ENCODE measurements around the gene DNAI7. TPM values are rescaled to one million over a fixed set of nuclear protein-coding genes. Genes with fewer than 3 reads are reported as not detected.

The DNAI7 gene
- total and polyA plus RNA-seq, 2 donors = 0.79 to 1.9 TPM

- no peak overlapping the region for H3K27ac ChIP-seq (ENCODE audit: low read depth)
- H3K4me3 ChIP-seq (ENCODE audit: low read depth, low read length) = no peak overlapping the region
- H3K36me3 ChIP-seq (ENCODE audit: insufficient read depth) = peaks cover 3% of the 10 kb centered on the region
- DNase-seq (ENCODE audit: extremely low spot score) = no peak
- H3K4me1 ChIP-seq (ENCODE audit: insufficient read depth) = no peaks in the 10 kb centered on the region
These were observed 88.1 kb downstream of the DNAI7 start for GRCh38 chr12:25106818-25107217.

GRCh38 chr12:25102402-25102801 is 92.6 kb downstream of the DNAI7 start:
- Histone ChIP-seq H3K4me1 (ENCODE audit: insufficient read depth) (no peaks in the 10 kb centered on the region), H3K36me3 (ENCODE audit: insufficient read depth) (no peaks in the 10 kb centered on the region), H3K4me3 (ENCODE audit: low read depth, low read length) (no peak overlapping the region), H3K27ac (ENCODE audit: low read depth) (no peak overlapping the region)
- 78% methylated on average over 4 of the region's 4 CpGs for WGBS
- no peak for DNase-seq (ENCODE audit: extremely low spot score)

DNA sequence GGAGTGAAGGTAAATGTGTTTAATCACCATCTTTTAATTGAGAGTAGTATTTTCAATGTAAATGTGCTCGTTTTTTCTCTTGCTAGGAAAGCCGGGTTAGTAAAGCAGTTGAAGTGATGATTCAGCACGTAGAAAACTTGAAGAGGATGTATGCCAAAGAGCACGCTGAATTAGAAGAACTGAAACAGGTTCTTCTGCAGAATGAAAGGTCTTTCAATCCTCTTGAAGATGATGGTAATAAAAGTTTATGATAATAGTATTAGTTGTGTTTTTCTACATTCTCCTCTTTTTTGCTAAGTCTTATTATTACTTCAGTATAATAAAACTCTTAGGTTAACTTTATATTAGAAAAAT is 93.9 kb downstream of the DNAI7 start:
- no peak overlapping the region for H3K4me3 ChIP-seq (ENCODE audit: low read depth, low read length)
- no peak for DNase-seq (ENCODE audit: extremely low spot score)
- WGBS = 69% methylated on average over 4 of the region's 4 CpGs
- no peak overlapping the region for H3K27ac ChIP-seq (ENCODE audit: low read depth)
- no peaks in the 10 kb centered on the region for H3K4me1 ChIP-seq (ENCODE audit: insufficient read depth)
- no peaks in the 10 kb centered on the region for H3K36me3 ChIP-seq (ENCODE audit: insufficient read depth)

- no peak overlapping the region for H3K4me3 ChIP-seq (ENCODE audit: low read depth, low read length)
- no peak overlapping the region for H3K27ac ChIP-seq (ENCODE audit: low read depth)
- H3K4me1 ChIP-seq (ENCODE audit: insufficient read depth) = no peaks in the 10 kb centered on the region
- DNase-seq (ENCODE audit: extremely low spot score) = no peak
- H3K36me3 ChIP-seq (ENCODE audit: insufficient read depth) = no peaks in the 10 kb centered on the region
- WGBS = 54% methylated on average over 2 of the region's 2 CpGs
These were observed 94.5 kb downstream of the DNAI7 start for GRCh38 chr12:25100194-25101091.

GRCh38 chr12:25099010-25099409 is 96.0 kb downstream of the DNAI7 start:
- 95% methylated on average over 2 of the region's 2 CpGs for WGBS
- no peaks in the 10 kb centered on the region for H3K36me3 ChIP-seq (ENCODE audit: insufficient read depth)
- no peak overlapping the region for H3K4me3 ChIP-seq (ENCODE audit: low read depth, low read length)
- DNase-seq (ENCODE audit: extremely low spot score) = no peak
- no peak overlapping the region for H3K27ac ChIP-seq (ENCODE audit: low read depth)
- no peaks in the 10 kb centered on the region for H3K4me1 ChIP-seq (ENCODE audit: insufficient read depth)

DNA sequence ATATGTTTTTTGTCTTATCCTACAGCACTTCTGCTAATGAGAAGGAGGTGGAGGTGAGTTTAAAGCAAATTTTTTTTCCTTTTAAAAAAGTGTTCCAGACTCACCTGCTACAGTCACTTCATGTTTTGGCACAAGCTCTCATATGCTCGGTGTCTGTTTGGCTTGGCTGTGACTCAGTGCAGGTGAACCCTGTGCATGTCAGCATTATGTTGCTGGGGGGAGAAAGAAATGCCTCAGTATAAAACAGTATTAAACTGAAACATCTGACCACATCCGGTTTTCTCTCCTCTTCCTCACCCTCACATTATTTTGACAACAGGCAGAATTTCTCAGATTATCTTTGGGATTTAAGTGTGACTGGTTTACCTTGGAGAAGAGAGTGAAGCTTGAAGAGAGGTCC is 105.2 kb downstream of the DNAI7 start:
- H3K4me1 ChIP-seq (ENCODE audit: insufficient read depth) = no peaks in the 10 kb centered on the region
- no peak overlapping the region for H3K27ac ChIP-seq (ENCODE audit: low read depth)
- H3K36me3 ChIP-seq (ENCODE audit: insufficient read depth) = no peaks in the 10 kb centered on the region
- no peak for DNase-seq (ENCODE audit: extremely low spot score)
- WGBS = 36% methylated on average over 2 of the region's 2 CpGs
- H3K4me3 ChIP-seq (ENCODE audit: low read depth, low read length) = no peak overlapping the region

GRCh38 chr12:25087596-25087995 is 107.4 kb downstream of the DNAI7 start:
- WGBS = 79% methylated on average over 10 of the region's 10 CpGs
- Histone ChIP-seq H3K36me3 (ENCODE audit: insufficient read depth) (no peaks in the 10 kb centered on the region), H3K4me3 (ENCODE audit: low read depth, low read length) (no peak overlapping the region), H3K27ac (ENCODE audit: low read depth) (no peak overlapping the region), H3K4me1 (ENCODE audit: insufficient read depth) (no peaks in the 10 kb centered on the region)
- no peak for DNase-seq (ENCODE audit: extremely low spot score)

DNA sequence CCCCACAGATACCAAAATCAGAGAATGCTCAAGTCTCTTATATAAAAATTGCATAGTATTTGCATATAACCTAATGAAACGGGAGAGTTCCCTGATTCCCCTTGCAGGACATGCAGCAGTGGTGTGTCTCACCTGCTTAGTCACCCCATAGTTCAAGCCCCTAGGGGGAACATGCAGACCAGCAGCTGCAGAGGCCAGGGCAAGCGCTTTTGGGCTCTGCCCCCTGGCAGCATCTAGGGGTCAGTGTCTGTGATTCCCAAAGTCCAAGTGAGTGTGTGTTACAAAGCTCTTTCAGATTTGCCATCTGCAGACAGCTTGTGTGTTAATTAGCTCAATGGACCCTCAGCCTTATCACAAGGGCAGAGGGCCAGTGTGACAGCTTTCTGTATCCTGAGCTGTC is 110.1 kb downstream of the DNAI7 start:
- Histone ChIP-seq H3K4me1 (ENCODE audit: insufficient read depth) (no peaks in the 10 kb centered on the region), H3K27ac (ENCODE audit: low read depth) (no peak overlapping the region), H3K36me3 (ENCODE audit: insufficient read depth) (no peaks in the 10 kb centered on the region), H3K4me3 (ENCODE audit: low read depth, low read length) (no peak overlapping the region)
- 95% methylated on average over 2 of the region's 2 CpGs for WGBS
- no peak for DNase-seq (ENCODE audit: extremely low spot score)

DNA sequence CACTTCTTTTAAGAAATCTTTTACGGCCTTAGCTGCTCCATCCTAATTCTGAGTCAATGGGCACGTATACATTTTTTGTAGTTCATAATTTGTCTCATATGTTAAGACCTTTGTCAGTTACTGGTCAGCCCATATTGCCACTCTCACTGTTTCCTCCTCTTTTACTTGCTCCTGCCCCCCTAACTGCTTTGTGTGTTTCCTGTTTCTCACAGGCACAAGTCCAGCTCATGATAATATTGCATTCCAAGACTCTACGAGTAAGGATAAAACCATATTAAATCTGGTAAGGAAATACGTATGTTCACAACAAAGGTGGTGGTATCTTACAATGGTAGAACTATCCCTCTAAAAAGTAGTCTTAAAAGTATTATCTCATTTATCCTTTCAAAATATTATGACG is 111.7 kb downstream of the DNAI7 start:
- DNase-seq (ENCODE audit: extremely low spot score) = no peak
- WGBS = 59% methylated on average over 5 of the region's 5 CpGs
- Histone ChIP-seq H3K4me1 (ENCODE audit: insufficient read depth) (no peaks in the 10 kb centered on the region), H3K27ac (ENCODE audit: low read depth) (no peak overlapping the region), H3K4me3 (ENCODE audit: low read depth, low read length) (no peak overlapping the region), H3K36me3 (ENCODE audit: insufficient read depth) (no peaks in the 10 kb centered on the region)

DNA sequence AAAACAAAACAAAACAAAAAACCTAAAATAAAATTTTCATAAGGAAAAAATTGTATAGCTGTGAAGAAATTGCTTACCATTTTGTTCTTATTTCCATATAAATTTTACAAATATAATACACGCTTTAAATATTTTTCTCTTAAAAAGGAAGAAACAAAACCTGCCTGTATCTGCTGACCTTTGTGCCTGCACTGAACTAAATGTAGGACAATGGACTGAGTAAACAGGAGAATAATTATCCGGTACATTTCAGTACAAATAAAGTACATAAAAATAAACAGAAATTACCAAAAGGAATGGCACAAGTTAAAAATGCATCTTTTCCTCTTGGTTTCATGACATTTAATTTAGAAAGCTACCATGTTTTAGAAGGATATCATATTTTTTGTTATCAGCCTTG is 112.3 kb downstream of the DNAI7 start:
- Histone ChIP-seq H3K4me3 (ENCODE audit: low read depth, low read length) (no peak overlapping the region), H3K4me1 (ENCODE audit: insufficient read depth) (no peaks in the 10 kb centered on the region), H3K27ac (ENCODE audit: low read depth) (no peak overlapping the region), H3K36me3 (ENCODE audit: insufficient read depth) (no peaks in the 10 kb centered on the region)
- 86% methylated on average over 2 of the region's 2 CpGs for WGBS
- DNase-seq (ENCODE audit: extremely low spot score) = no peak

GRCh38 chr12:25079393-25079792 is 115.6 kb downstream of the DNAI7 start:
- Histone ChIP-seq H3K4me1 (ENCODE audit: insufficient read depth) (no peaks in the 10 kb centered on the region), H3K27ac (ENCODE audit: low read depth) (no peak overlapping the region), H3K4me3 (ENCODE audit: low read depth, low read length) (no peak overlapping the region), H3K36me3 (ENCODE audit: insufficient read depth) (no peaks in the 10 kb centered on the region)
- DNase-seq (ENCODE audit: extremely low spot score) = no peak
- 92% methylated on average over 5 of the region's 5 CpGs for WGBS

DNA sequence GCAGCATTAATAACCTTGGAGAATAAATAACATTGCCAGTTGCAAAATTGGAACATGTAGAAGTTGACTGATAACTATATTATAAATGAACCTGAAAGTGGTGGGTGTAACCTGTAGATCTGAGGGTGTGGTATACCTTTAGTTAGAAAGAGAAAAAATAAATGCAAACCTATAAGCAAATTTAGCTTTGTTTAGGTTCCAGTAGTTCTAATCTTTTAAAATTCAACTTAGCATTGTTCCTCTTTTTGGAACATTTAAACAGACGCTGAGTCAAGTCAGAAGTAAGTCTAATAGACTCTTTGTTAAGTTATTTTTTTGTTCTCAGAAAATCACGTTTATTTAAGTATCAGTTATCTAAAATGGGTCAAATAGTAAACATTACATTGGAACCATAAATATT is 120.0 kb downstream of the DNAI7 start:
- Histone ChIP-seq H3K27ac (ENCODE audit: low read depth) (no peak overlapping the region), H3K36me3 (ENCODE audit: insufficient read depth) (peaks cover 3% of the 10 kb centered on the region), H3K4me3 (ENCODE audit: low read depth, low read length) (no peak overlapping the region), H3K4me1 (ENCODE audit: insufficient read depth) (no peaks in the 10 kb centered on the region)
- WGBS = 41% methylated on average over 2 of the region's 2 CpGs
- DNase-seq (ENCODE audit: extremely low spot score) = no peak

DNA sequence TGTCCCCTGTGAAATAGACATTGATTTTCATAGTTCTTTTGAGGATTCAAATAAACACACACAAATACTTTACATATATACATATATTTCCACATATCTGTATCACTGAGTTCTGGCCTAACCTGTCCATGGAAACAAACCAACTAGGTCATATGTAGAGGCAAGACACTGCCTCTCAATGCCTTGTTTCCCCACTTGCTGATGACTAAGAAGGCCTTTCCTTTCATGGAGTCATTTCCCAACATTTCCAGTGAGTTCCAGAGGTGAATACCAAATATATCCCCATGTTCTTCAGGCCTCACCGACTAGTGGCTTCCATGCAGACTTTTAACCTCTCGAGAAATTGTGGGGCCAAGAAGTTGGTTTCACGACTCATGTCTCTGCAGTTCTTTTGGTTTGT is 120.8 kb downstream of the DNAI7 start:
- 85% methylated on average over 3 of the region's 3 CpGs for WGBS
- DNase-seq (ENCODE audit: extremely low spot score) = no peak
- no peak overlapping the region for H3K27ac ChIP-seq (ENCODE audit: low read depth)
- peaks cover 3% of the 10 kb centered on the region for H3K36me3 ChIP-seq (ENCODE audit: insufficient read depth)
- no peak overlapping the region for H3K4me3 ChIP-seq (ENCODE audit: low read depth, low read length)
- no peaks in the 10 kb centered on the region for H3K4me1 ChIP-seq (ENCODE audit: insufficient read depth)

DNA sequence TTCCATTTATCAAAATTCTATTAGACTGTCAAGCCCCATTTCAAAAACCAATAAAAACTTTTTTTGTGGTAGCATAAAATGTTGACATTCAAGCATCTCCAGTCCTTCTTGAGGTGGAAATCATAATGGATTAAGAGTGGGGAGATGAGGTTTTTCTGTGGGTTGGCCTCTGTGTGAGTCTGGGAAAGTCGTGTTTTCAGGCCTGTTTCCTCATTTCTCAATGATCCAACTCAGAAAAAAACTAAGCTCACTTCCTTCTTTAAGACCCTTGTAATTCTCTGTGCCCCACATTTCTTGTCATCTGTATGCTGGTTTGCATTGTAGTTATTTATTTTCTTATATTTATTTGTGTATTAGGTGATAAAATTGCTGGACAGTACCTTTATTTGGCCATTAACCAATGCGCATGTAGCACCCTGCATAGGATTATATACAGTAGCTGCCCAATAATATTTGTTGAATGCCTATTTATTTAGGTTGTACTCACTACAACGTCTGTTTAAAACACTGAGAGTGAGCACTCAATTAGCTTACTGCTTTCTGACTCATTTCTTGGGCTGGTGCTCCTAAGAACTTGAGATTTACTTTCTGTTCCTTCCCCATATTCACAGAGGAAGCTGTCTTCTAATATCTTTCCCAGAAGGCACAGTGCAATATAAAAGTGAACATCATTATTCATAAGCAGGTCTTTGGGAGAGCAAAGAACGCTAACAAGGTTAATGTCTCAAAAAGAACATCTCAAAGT is 121.9 kb downstream of the DNAI7 start:
- Histone ChIP-seq H3K4me1 (ENCODE audit: insufficient read depth) (no peaks in the 10 kb centered on the region), H3K4me3 (ENCODE audit: low read depth, low read length) (no peak overlapping the region), H3K36me3 (ENCODE audit: insufficient read depth) (peaks cover 3% of the 10 kb centered on the region), H3K27ac (ENCODE audit: low read depth) (no peak overlapping the region)
- 63% methylated on average over 4 of the region's 4 CpGs for WGBS
- no peak for DNase-seq (ENCODE audit: extremely low spot score)
